GM19463 (cell line): Measurements from ENCODE around the gene BDKRB1.

Experiments
- ATAC-seq: cut with Tn5 transposase; IDR thresholded peaks from one replicate; pipeline ENCODE4 v1.9.1; 2021; ENCODE audit warnings: mild to moderate bottlenecking, moderate library complexity; ENCODE audit not compliant: unreplicated experiment

The BDKRB1 gene

GRCh38 chr14:96277890-96278289, 21.9 kb downstream of the BDKRB1 start:
- ATAC-seq = no peak

- ATAC-seq = no peak
These were observed 23.6 kb downstream of the BDKRB1 start for GRCh38 chr14:96279564-96279963.

- ATAC-seq = no peak
These were observed 24.1 kb downstream of the BDKRB1 start for GRCh38 chr14:96280104-96280503.

- no peak for ATAC-seq
These were observed 25.5 kb downstream of the BDKRB1 start for GRCh38 chr14:96281486-96281885.

- no peak for ATAC-seq
These were observed 28.0 kb downstream of the BDKRB1 start for GRCh38 chr14:96284008-96284407.

- ATAC-seq = no peak
These were observed 28.4 kb downstream of the BDKRB1 start for GRCh38 chr14:96284430-96284829.

GRCh38 chr14:96285667-96286066, 29.7 kb downstream of the BDKRB1 start:
- no peak for ATAC-seq

- ATAC-seq = no peak
These were observed 30.2 kb downstream of the BDKRB1 start for GRCh38 chr14:96286251-96286650.

- no peak for ATAC-seq
These were observed 31.8 kb downstream of the BDKRB1 start for GRCh38 chr14:96287856-96288255.

GRCh38 chr14:96294246-96294645, 38.2 kb downstream of the BDKRB1 start:
- ATAC-seq = no peak

GRCh38 chr14:96297000-96297399, 41.0 kb downstream of the BDKRB1 start:
- ATAC-seq = no peak

GRCh38 chr14:96297997-96298515, 42.0 kb downstream of the BDKRB1 start:
- ATAC-seq = no peak

GRCh38 chr14:96299441-96299840, 43.4 kb downstream of the BDKRB1 start:
- no peak for ATAC-seq

- no peak for ATAC-seq
These were observed 48.0 kb downstream of the BDKRB1 start for GRCh38 chr14:96303981-96304380.

GRCh38 chr14:96304956-96305355, 48.9 kb downstream of the BDKRB1 start:
- ATAC-seq = no peak

- ATAC-seq = no peak
These were observed 51.4 kb downstream of the BDKRB1 start for GRCh38 chr14:96307434-96307833.

GRCh38 chr14:96309133-96309895, 53.3 kb downstream of the BDKRB1 start:
- no peak for ATAC-seq

GRCh38 chr14:96309896-96310330, 53.9 kb downstream of the BDKRB1 start:
- no peak for ATAC-seq

- no peak for ATAC-seq
These were observed 54.9 kb downstream of the BDKRB1 start for GRCh38 chr14:96310906-96311305.
